ENCODE measurements around the gene MAGI3. TPM values are rescaled to one million over a fixed set of nuclear protein-coding genes. Genes with fewer than 3 reads are reported as not detected.

MAGI3 gene
- total and polyA plus RNA-seq, 2 of the 13 experiments (the other 11 are each of a cell fraction or from before 2014, with no cell fraction given), result 4.0 to 11.8 TPM

DNA sequence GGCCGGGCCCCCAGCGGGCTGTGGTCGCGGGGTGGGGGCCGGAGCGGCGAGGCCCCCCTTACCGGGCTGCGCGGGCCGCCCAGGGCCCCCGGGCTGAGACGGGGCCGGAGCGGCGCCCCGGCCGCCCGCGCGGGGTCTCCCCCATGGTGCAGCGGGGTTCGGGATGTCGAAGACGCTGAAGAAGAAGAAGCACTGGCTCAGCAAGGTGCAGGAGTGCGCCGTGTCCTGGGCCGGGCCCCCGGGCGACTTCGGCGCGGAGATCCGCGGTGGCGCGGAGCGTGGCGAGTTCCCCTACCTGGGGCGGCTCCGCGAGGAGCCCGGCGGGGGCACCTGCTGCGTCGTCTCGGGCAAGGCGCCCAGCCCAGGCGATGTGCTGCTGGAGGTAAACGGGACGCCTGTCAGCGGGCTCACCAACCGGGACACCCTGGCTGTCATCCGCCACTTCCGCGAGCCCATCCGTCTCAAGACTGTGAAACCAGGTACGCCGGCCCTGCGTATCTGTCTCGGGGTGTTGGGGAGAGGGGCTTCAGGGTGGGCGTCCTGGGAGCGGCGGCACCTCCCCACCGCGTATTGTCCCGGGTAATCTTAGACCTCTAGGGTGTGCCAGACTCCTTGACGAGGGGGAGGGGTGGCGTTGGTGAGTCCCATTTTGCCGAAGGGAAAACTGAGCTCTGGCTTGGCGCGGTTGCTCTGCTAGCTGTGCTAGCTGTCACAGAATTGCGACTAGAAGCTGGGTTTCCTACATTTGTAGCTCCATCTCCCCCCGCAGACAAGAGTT, 745 bp downstream of the MAGI3 start (continued):
- TF ChIP-seq HNF1A (IDR thresholded peaks at IDR 0.05; ENCODE audit: low read depth), result no peak
- no peak for TF ChIP-seq HNF1A (CRISPR knock-in tag; IDR thresholded peaks at IDR 0.05; ENCODE audit: borderline replicate concordance)
- no peak for TF ChIP-seq ZFP36L1 (CRISPR knock-in tag; IDR thresholded peaks at IDR 0.05)
- TF ChIP-seq ATF7-NPFF (CRISPR knock-in tag; IDR thresholded peaks at IDR 0.05; ENCODE audit: low read depth), result no peak; the same call in 1 of the 2 replicates
- TF ChIP-seq KLF16 (CRISPR knock-in tag; IDR thresholded peaks at IDR 0.05), result 0 out of 4 replicates have a peak, but pooled peaks of 1 of the 2 experiments have one; percentile 19
- no peak for TF ChIP-seq MYC (CRISPR knock-in tag; IDR thresholded peaks at IDR 0.05; ENCODE audit: borderline replicate concordance)
- no peak for TF ChIP-seq ATF5 (CRISPR knock-in tag; IDR thresholded peaks at IDR 0.05; ENCODE audit: low read depth)
- TF ChIP-seq, protein P1, sequence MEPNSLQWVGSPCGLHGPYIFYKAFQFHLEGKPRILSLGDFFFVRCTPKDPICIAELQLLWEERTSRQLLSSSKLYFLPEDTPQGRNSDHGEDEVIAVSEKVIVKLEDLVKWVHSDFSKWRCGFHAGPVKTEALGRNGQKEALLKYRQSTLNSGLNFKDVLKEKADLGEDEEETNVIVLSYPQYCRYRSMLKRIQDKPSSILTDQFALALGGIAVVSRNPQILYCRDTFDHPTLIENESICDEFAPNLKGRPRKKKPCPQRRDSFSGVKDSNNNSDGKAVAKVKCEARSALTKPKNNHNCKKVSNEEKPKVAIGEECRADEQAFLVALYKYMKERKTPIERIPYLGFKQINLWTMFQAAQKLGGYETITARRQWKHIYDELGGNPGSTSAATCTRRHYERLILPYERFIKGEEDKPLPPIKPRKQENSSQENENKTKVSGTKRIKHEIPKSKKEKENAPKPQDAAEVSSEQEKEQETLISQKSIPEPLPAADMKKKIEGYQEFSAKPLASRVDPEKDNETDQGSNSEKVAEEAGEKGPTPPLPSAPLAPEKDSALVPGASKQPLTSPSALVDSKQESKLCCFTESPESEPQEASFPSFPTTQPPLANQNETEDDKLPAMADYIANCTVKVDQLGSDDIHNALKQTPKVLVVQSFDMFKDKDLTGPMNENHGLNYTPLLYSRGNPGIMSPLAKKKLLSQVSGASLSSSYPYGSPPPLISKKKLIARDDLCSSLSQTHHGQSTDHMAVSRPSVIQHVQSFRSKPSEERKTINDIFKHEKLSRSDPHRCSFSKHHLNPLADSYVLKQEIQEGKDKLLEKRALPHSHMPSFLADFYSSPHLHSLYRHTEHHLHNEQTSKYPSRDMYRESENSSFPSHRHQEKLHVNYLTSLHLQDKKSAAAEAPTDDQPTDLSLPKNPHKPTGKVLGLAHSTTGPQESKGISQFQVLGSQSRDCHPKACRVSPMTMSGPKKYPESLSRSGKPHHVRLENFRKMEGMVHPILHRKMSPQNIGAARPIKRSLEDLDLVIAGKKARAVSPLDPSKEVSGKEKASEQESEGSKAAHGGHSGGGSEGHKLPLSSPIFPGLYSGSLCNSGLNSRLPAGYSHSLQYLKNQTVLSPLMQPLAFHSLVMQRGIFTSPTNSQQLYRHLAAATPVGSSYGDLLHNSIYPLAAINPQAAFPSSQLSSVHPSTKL (CRISPR knock-in tag; IDR thresholded peaks at IDR 0.05), result no peak
- no peak for TF ChIP-seq ZNF263 (CRISPR knock-in tag; IDR thresholded peaks at IDR 0.05)
- no peak for TF ChIP-seq ZNF660 (CRISPR knock-in tag; IDR thresholded peaks at IDR 0.05; ENCODE audit: borderline replicate concordance, low read depth)
- peak; percentile 22 for TF ChIP-seq PATZ1 (CRISPR knock-in tag; IDR thresholded peaks at IDR 0.05)
- peak; percentile 15; the same call in 1 of the 2 replicates for TF ChIP-seq HDAC1 (CRISPR knock-in tag; IDR thresholded peaks at IDR 0.05)
- TF ChIP-seq REST (IDR thresholded peaks at IDR 0.05; ENCODE audit: borderline replicate concordance in 1 of 2, low read depth in 1 of 2, low read length in 2 of 2), result no peak
